ENCODE data around the gene CHD9.

DNA sequence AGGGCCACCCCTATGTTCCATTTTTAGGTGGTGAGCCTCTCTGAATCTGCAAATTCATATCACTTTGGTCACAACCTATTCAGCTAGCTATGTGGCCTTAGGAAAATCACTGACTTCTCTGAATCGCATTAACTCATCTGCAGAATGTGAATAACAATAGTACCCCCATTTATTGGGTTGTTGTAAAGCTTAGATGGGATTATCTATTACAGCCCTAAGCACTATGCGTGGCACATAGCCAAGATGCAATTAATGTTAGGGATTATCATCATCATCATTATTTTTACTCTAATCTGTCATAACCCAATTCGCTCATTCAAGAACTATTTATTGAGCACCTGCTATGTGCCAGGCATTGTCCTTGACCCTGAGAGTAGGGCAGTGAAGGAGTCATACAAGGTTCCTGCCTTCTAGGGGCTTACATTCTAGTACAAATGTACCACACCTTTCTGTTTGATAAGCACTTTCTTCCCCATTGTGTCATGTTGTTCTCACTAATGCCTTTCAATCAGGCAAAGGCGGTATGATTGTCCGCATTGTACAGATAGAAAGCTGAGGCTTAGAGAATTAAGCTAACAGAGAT is 38.5 kb downstream of the CHD9 start:
- TF ChIP-seq, protein P1, sequence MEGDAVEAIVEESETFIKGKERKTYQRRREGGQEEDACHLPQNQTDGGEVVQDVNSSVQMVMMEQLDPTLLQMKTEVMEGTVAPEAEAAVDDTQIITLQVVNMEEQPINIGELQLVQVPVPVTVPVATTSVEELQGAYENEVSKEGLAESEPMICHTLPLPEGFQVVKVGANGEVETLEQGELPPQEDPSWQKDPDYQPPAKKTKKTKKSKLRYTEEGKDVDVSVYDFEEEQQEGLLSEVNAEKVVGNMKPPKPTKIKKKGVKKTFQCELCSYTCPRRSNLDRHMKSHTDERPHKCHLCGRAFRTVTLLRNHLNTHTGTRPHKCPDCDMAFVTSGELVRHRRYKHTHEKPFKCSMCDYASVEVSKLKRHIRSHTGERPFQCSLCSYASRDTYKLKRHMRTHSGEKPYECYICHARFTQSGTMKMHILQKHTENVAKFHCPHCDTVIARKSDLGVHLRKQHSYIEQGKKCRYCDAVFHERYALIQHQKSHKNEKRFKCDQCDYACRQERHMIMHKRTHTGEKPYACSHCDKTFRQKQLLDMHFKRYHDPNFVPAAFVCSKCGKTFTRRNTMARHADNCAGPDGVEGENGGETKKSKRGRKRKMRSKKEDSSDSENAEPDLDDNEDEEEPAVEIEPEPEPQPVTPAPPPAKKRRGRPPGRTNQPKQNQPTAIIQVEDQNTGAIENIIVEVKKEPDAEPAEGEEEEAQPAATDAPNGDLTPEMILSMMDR (IDR thresholded peaks at IDR 0.05; ENCODE audit: low read depth, low read length) = no peak
- no peak for TF ChIP-seq POLR2A (IDR thresholded peaks at IDR 0.05; ENCODE audit: extremely low read depth, insufficient read length)
